ENCODE results near the gene RNF212.

Gene RNF212

GRCh38 chr4:1113311-1114009 lies at the start of gene RNF212:
RNF212 (minus strand) TSS chr4:1113564; CDS start chr4:1113464, 100 bp downstream.
- TF ChIP-seq CTCF (conservative IDR thresholded peaks at IDR 0.05): no peak
- H3K27ac ChIP-seq: no peak within 1 kb of the TSS

- no peak for TF ChIP-seq CTCF (conservative IDR thresholded peaks at IDR 0.05)
- peak overlapping the region; percentile 100 for H3K27ac ChIP-seq
These were observed 47.0 kb upstream of the RNF212 start for GRCh38 chr4:1160351-1160750.

- H3K27ac ChIP-seq: peak overlapping the region; percentile 100
- no peak for TF ChIP-seq CTCF (conservative IDR thresholded peaks at IDR 0.05)
These were observed 42.7 kb upstream of the RNF212 start for GRCh38 chr4:1156069-1156468.

- H3K27ac ChIP-seq: peak overlapping the region; percentile 100
- TF ChIP-seq CTCF (conservative IDR thresholded peaks at IDR 0.05): no peak
These were observed 42.0 kb upstream of the RNF212 start for GRCh38 chr4:1155314-1155713.

GRCh38 chr4:1154523-1155182 lies 41.3 kb upstream of the RNF212 start:
- no peak for TF ChIP-seq CTCF (conservative IDR thresholded peaks at IDR 0.05)
- H3K27ac ChIP-seq: peak overlapping the region; percentile 100

- H3K27ac ChIP-seq: peak overlapping the region; percentile 100
- TF ChIP-seq CTCF (conservative IDR thresholded peaks at IDR 0.05): no peak
These were observed 40.8 kb upstream of the RNF212 start for GRCh38 chr4:1154126-1154522.

GRCh38 chr4:1153567-1154090 lies 40.3 kb upstream of the RNF212 start:
- peak overlapping the region; percentile 100 for H3K27ac ChIP-seq
- TF ChIP-seq CTCF (conservative IDR thresholded peaks at IDR 0.05): no peak

Data from VCaP (cell line).